ENCODE data around the gene JARID2. TPM values are rescaled to one million over a fixed set of nuclear protein-coding genes. Genes with fewer than 3 reads are reported as not detected.

The JARID2 gene
- total RNA-seq, 2 donors from 2014 or later = 9.1 to 10.7 TPM

GRCh38 chr6:15264412-15264811 lies 18.5 kb downstream of the JARID2 start:
- no peaks in the 10 kb centered on the region for H3K4me1 ChIP-seq
- intact Hi-C loops (cut with DNase I) = no loop called here
- no peaks in the 10 kb centered on the region for H3K36me3 ChIP-seq
- H3K27ac ChIP-seq = no peak overlapping the region
- H3K27me3 ChIP-seq = no peaks in the 10 kb centered on the region
- TF ChIP-seq, protein P1, sequence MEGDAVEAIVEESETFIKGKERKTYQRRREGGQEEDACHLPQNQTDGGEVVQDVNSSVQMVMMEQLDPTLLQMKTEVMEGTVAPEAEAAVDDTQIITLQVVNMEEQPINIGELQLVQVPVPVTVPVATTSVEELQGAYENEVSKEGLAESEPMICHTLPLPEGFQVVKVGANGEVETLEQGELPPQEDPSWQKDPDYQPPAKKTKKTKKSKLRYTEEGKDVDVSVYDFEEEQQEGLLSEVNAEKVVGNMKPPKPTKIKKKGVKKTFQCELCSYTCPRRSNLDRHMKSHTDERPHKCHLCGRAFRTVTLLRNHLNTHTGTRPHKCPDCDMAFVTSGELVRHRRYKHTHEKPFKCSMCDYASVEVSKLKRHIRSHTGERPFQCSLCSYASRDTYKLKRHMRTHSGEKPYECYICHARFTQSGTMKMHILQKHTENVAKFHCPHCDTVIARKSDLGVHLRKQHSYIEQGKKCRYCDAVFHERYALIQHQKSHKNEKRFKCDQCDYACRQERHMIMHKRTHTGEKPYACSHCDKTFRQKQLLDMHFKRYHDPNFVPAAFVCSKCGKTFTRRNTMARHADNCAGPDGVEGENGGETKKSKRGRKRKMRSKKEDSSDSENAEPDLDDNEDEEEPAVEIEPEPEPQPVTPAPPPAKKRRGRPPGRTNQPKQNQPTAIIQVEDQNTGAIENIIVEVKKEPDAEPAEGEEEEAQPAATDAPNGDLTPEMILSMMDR (IDR thresholded peaks at IDR 0.05) = no peak
- no peak overlapping the region for H3K9ac ChIP-seq (ENCODE audit: low read depth in 2 of 2, low read length in 2 of 2)
- no peak for DNase-seq
- H3K4me3 ChIP-seq = no peak overlapping the region
- no peaks in the 10 kb centered on the region for H3K9me3 ChIP-seq

DNA sequence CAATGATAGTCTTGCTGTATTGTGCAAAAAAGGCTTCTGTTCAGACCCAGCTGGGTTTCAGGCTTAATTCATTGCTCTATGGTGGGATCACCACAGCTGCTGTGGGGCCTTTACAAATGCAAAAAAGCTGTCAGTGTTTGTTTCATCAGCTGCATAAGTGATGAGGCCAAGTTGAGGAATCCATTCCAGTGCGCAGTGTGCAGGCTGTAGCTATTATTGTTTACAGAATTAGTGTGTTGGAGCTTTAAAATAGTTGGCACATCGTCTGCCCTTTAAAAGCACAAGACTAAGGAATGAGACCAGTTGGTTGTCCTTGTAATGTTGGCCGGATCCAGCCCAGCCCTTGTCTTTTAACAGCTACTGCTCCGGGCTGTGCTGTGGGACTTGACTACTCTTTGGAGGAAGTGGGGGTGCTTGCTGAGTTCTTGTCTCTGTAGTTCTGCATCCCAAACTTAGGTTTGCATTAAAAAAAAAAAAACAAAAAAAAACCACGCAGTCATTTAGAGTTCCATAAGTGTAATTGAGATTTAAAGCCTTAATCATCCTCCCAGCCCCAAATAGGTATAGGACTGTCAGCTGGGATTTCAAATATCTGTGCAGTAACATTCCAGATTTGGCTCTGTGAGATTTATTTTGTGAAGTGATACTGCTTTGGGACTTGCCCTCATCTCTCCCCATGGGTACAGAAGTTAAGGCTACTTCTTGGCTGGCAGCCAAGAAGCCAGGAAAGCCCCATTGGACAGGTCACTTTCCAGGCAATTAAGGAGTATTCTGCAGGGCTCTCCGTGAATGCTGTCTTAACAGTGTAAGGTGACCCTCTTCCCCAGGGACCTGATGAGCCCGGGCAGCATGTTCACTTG lies 19.3 kb downstream of the JARID2 start:
- Histone ChIP-seq H3K4me1 (peaks cover 3% of the 10 kb centered on the region), H3K36me3 (no peaks in the 10 kb centered on the region), H3K27ac (no peak overlapping the region), H3K27me3 (no peaks in the 10 kb centered on the region), H3K9ac (ENCODE audit: low read depth in 2 of 2, low read length in 2 of 2) (no peak overlapping the region), H3K4me3 (no peak overlapping the region), H3K9me3 (no peaks in the 10 kb centered on the region)
- TF ChIP-seq, protein P1 (IDR thresholded peaks at IDR 0.05) = no peak
- intact Hi-C loops (cut with DNase I) = no loop called here
- no peak for DNase-seq

DNA sequence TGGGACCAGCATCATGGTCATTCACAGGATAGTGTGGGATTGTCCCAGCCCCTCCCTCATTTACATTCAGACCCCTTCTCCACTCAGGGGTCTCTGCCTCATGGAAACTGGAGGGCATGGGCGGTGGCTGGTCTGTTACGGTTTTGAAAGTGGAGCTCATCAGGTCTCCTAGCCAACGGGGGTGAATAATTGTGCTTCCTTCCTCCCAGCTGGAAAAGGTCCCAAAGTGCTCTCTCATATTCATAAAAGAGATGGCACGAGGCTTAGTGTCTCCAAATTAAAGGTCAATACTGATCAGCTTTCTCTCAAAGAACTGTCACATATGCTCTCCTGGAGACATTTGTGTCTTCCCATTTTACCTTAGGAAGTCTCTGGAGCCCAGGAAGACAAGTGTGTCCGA lies 19.9 kb downstream of the JARID2 start:
- Histone ChIP-seq H3K27me3 (no peaks in the 10 kb centered on the region), H3K9me3 (no peaks in the 10 kb centered on the region), H3K36me3 (no peaks in the 10 kb centered on the region), H3K27ac (no peak overlapping the region), H3K9ac (ENCODE audit: low read depth in 2 of 2, low read length in 2 of 2) (no peak overlapping the region), H3K4me3 (no peak overlapping the region), H3K4me1 (peaks cover 3% of the 10 kb centered on the region)
- no peak for DNase-seq
- intact Hi-C loops (cut with DNase I) = no loop called here
- TF ChIP-seq, protein P1 (IDR thresholded peaks at IDR 0.05) = no peak

DNA sequence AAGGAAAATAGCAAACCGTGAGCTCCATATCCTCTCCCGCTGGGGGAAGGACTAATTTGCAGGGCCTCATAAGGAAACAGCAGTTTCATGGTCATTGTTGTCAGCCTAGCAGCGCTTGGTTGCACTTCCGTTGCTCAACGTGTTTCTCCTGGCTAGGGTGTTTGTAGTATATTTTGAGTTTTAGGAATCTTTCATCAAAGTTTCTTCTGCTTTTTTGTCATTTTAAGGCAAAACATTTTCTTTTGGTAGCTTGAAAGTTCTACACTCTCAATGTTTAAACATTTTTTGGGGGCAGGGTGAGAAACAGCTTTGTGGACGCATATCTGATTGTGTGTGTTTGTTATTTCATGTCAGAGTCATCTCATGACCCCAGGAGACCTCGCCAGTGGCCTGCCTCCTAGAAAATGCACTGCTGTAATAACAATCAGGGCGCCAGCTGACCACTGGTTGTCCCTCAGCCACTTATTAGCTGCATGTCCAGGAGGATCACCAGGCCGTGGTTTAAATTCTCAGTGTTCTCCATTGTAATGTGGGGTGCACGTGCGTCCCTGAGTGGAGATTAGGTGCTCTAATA lies 20.6 kb downstream of the JARID2 start:
- H3K4me1 ChIP-seq = peaks cover 3% of the 10 kb centered on the region
- no peaks in the 10 kb centered on the region for H3K36me3 ChIP-seq
- no peaks in the 10 kb centered on the region for H3K27me3 ChIP-seq
- H3K27ac ChIP-seq = no peak overlapping the region
- H3K9ac ChIP-seq (ENCODE audit: low read depth in 2 of 2, low read length in 2 of 2) = no peak overlapping the region
- no peak overlapping the region for H3K4me3 ChIP-seq
- intact Hi-C loops (cut with DNase I) = no loop called here
- no peak for DNase-seq
- no peaks in the 10 kb centered on the region for H3K9me3 ChIP-seq
- TF ChIP-seq, protein P1 (IDR thresholded peaks at IDR 0.05) = no peak

DNA sequence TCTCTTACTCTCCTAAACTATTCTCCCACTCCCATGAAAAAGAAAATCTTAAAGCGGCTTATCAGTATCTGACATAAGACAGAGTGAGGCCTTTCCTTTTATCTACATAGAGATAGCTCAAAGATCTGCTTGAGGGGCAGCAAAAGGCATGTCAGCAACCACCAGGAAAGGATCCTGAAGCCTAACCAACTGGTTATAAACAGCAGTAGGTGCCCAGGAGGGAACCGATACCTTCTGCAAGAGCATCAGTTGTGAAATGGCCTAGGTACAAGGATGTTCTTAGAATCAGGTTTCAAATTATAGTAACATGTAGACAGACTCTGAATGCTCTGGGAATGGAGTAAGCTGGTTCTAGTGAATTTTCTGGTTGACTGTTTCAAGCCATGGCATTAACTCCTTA lies 21.4 kb downstream of the JARID2 start:
- H3K4me1 ChIP-seq = peaks cover 3% of the 10 kb centered on the region
- H3K9ac ChIP-seq (ENCODE audit: low read depth in 2 of 2, low read length in 2 of 2) = no peak overlapping the region
- H3K27ac ChIP-seq = no peak overlapping the region
- H3K36me3 ChIP-seq = no peaks in the 10 kb centered on the region
- H3K27me3 ChIP-seq = no peaks in the 10 kb centered on the region
- intact Hi-C loops (cut with DNase I) = no loop called here
- H3K9me3 ChIP-seq = no peaks in the 10 kb centered on the region
- TF ChIP-seq, protein P1 (IDR thresholded peaks at IDR 0.05) = no peak
- DNase-seq = no peak
- no peak overlapping the region for H3K4me3 ChIP-seq

Data from colonic mucosa (tissue), 4 donors.